ENCODE measurements around the gene PCNX1. TPM values are rescaled to one million over a fixed set of nuclear protein-coding genes. Genes with fewer than 3 reads are reported as not detected.

PCNX1 gene
- total RNA-seq, 1 experiment from 2014 or later = 48.0 TPM

GRCh38 chr14:71119832-71120231, 212.6 kb downstream of the PCNX1 start:
- Mint-ChIP-seq H3K4me1 (peaks cover 6 to 10% of the 10 kb centered on the region in 2 experiments), H3K27me3 (ENCODE audit: low read depth) (no peaks in the 10 kb centered on the region; the same call in 1 of the 2 replicates), H3K4me3 (no peak overlapping the region), H3K36me3 (ENCODE audit: insufficient read depth in 1 of 3, low read depth in 3 of 3) (peaks cover 15 to 33% (median 16%) of the 10 kb centered on the region in 3 experiments), H3K9me3 (peaks cover 34% of the 10 kb centered on the region in 2 experiments), H3K27ac (no peak overlapping the region)
- H2BK5ac ChIP-seq (ENCODE audit: insufficient read length, low read length) = no peak overlapping the region
- no peak overlapping the region for H4K8ac ChIP-seq (replicated peaks; ENCODE audit: insufficient read length, low read depth, low read length)
- H3K4me1 ChIP-seq (ENCODE audit: insufficient read depth, low read length) = no peaks in the 10 kb centered on the region
- no peak overlapping the region for H3K14ac ChIP-seq (ENCODE audit: insufficient read depth, low read length)
- TF ChIP-seq, protein P1, sequence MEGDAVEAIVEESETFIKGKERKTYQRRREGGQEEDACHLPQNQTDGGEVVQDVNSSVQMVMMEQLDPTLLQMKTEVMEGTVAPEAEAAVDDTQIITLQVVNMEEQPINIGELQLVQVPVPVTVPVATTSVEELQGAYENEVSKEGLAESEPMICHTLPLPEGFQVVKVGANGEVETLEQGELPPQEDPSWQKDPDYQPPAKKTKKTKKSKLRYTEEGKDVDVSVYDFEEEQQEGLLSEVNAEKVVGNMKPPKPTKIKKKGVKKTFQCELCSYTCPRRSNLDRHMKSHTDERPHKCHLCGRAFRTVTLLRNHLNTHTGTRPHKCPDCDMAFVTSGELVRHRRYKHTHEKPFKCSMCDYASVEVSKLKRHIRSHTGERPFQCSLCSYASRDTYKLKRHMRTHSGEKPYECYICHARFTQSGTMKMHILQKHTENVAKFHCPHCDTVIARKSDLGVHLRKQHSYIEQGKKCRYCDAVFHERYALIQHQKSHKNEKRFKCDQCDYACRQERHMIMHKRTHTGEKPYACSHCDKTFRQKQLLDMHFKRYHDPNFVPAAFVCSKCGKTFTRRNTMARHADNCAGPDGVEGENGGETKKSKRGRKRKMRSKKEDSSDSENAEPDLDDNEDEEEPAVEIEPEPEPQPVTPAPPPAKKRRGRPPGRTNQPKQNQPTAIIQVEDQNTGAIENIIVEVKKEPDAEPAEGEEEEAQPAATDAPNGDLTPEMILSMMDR (conservative IDR thresholded peaks at IDR 0.05) = no peak
- no peak overlapping the region for H3T11ph ChIP-seq (ENCODE audit: low read length)
- no peaks in the 10 kb centered on the region for H4K20me1 ChIP-seq (ENCODE audit: control insufficient read depth, insufficient read depth, insufficient read length)
- H3K79me1 ChIP-seq (ENCODE audit: insufficient read depth, low read depth, low read length, poor library complexity, severe bottlenecking) = no peaks in the 10 kb centered on the region
- H2AK5ac ChIP-seq (ENCODE audit: insufficient read length, low read length) = no peak overlapping the region
- no peak overlapping the region for H2BK15ac ChIP-seq (ENCODE audit: low read depth, low read length)
- H3K27me3 ChIP-seq (ENCODE audit: insufficient read depth, low read length) = no peaks in the 10 kb centered on the region
- no peak overlapping the region for H4K5ac ChIP-seq (ENCODE audit: insufficient read length, low read depth, low read length)
- no peak overlapping the region for H2BK120ac ChIP-seq (ENCODE audit: low read depth, low read length, poor library complexity, severe bottlenecking)
- H3K4me2 ChIP-seq (ENCODE audit: insufficient read depth, insufficient read length, low read length) = no peak overlapping the region
- no CpG with 5 or more reads among the region's 1 CpG for WGBS (ENCODE audit: extremely low coverage, insufficient read length, low lambda C conversion rate)
- no peak overlapping the region for H4K91ac ChIP-seq (ENCODE audit: insufficient read length, low read depth, low read length)
- no peak overlapping the region for H3K27ac ChIP-seq (ENCODE audit: insufficient read length, low read depth, low read length)
- H2BK12ac ChIP-seq (ENCODE audit: insufficient read length, low read depth, low read length) = no peak overlapping the region
- no peak overlapping the region for H3K18ac ChIP-seq (ENCODE audit: insufficient read length, low read depth, low read length)
- H2AFZ ChIP-seq (ENCODE audit: low read length) = no peak overlapping the region
- H3K56ac ChIP-seq (ENCODE audit: insufficient read length, low read depth, low read length) = no peak overlapping the region
- H3K4ac ChIP-seq (ENCODE audit: low read depth, low read length) = no peak overlapping the region
- H3K9me3 ChIP-seq (ENCODE audit: control insufficient read depth, low read depth, low read length) = peaks cover 7% of the 10 kb centered on the region
- H3K9ac ChIP-seq (ENCODE audit: extremely low read depth, insufficient read length, low read length) = no peak overlapping the region
- H3K23me2 ChIP-seq (ENCODE audit: insufficient read length, low read depth, low read length, poor library complexity, severe bottlenecking) = no peaks in the 10 kb centered on the region
- DNase-seq = no peak
- H3K23ac ChIP-seq (ENCODE audit: insufficient read length, low read depth, low read length) = no peak overlapping the region
- no peaks in the 10 kb centered on the region for H3K79me2 ChIP-seq (ENCODE audit: insufficient read depth, low read length)
- no peak overlapping the region for H2BK20ac ChIP-seq (ENCODE audit: low read depth, low read length, poor library complexity, severe bottlenecking)

All from H9 (cell line).